ENCODE measurements around the gene FAM118A.

- TF ChIP-seq CTCF (IDR thresholded peaks at IDR 0.05; ENCODE audit: insufficient read depth, low read depth, low read length) (no peak), EZH2 (IDR thresholded peaks at IDR 0.05; ENCODE audit: insufficient read depth, low read length) (no peak)
Measured at GRCh38 chr22:45291931-45292290, 17.8 kb upstream of the FAM118A start.

Measured in astrocyte (in vitro differentiated cells and primary cell).